Measurements from ENCODE around the gene GBP5. TPM values are rescaled to one million over a fixed set of nuclear protein-coding genes. Genes with fewer than 3 reads are reported as not detected.
A peak's percentile ranks its signal among the peaks of the same experiment; 100 is the strongest.

Gene GBP5
- total and polyA plus RNA-seq, 4 donors: 0.78 to 3.8 (median 1.7) TPM

GRCh38 chr1:89269277-89269676, 3.4 kb downstream of the GBP5 start:
- no peaks in the 10 kb centered on the region for H3K36me3 ChIP-seq (ENCODE audit: control insufficient read depth in 4 of 4, insufficient read depth in 3 of 4, low read depth in 1 of 4, low read length in 3 of 4)
- H3K27me3 ChIP-seq (ENCODE audit: control insufficient read depth in 4 of 4, insufficient read depth in 4 of 4, low read length in 3 of 4): no peaks in the 10 kb centered on the region
- no peak overlapping the region for H3K27ac ChIP-seq (ENCODE audit: low read depth in 1 of 2, low read length in 2 of 2)
- no peak for DNase-seq (ENCODE audit: low spot score)
- no peaks in the 10 kb centered on the region for H3K4me1 ChIP-seq (ENCODE audit: control insufficient read depth in 4 of 4, insufficient read depth in 4 of 4, low read length in 3 of 4)
- TF ChIP-seq RXRA (IDR thresholded peaks at IDR 0.05): no peak
- no peak for TF ChIP-seq NR2F2 (IDR thresholded peaks at IDR 0.05)
- TF ChIP-seq, protein P1, sequence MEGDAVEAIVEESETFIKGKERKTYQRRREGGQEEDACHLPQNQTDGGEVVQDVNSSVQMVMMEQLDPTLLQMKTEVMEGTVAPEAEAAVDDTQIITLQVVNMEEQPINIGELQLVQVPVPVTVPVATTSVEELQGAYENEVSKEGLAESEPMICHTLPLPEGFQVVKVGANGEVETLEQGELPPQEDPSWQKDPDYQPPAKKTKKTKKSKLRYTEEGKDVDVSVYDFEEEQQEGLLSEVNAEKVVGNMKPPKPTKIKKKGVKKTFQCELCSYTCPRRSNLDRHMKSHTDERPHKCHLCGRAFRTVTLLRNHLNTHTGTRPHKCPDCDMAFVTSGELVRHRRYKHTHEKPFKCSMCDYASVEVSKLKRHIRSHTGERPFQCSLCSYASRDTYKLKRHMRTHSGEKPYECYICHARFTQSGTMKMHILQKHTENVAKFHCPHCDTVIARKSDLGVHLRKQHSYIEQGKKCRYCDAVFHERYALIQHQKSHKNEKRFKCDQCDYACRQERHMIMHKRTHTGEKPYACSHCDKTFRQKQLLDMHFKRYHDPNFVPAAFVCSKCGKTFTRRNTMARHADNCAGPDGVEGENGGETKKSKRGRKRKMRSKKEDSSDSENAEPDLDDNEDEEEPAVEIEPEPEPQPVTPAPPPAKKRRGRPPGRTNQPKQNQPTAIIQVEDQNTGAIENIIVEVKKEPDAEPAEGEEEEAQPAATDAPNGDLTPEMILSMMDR (IDR thresholded peaks at IDR 0.05; ENCODE audit: low read depth, low read length, missing input control): no peak
- TF ChIP-seq TAF1 (conservative IDR thresholded peaks at IDR 0.05): no peak
- no peak for TF ChIP-seq EGR1 (IDR thresholded peaks at IDR 0.05; ENCODE audit: low read depth in 2 of 2)
- TF ChIP-seq FOXA2 (IDR thresholded peaks at IDR 0.05): no peak
- no peak for TF ChIP-seq RAD21 (IDR thresholded peaks at IDR 0.05)
- no peak overlapping the region for H3K4me3 ChIP-seq (ENCODE audit: low read depth in 1 of 3, low read length in 3 of 3)
- H3K9me3 ChIP-seq (ENCODE audit: control insufficient read depth in 4 of 4, low read length in 3 of 4): no peaks in the 10 kb centered on the region
- H3K9ac ChIP-seq (ENCODE audit: low read depth in 1 of 2, low read length in 2 of 2): no peak overlapping the region
- 86% methylated on average over 5 of the region's 5 CpGs for WGBS

DNA sequence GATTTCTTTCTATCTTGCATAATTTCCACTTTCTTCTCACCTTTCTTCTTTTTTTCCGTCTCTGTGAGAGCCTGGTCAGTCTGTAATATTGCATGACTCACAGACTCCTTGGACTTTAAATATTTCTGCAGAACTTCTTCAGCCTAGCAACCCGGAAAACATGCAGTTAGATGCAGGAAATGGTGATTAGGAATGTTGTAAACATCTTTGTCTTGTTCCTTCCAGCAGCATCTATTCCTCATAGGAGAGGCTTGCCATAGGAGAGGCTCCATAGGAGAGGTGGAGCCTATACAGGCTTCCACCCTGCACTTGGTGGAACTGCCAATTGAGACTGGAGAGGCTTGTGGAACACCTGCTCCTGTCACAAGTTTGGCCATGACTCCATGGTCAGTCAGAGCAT, 10.0 kb downstream of the GBP5 start:
- Histone ChIP-seq H3K9ac (ENCODE audit: low read depth in 1 of 2, low read length in 2 of 2) (no peak overlapping the region), H3K4me3 (ENCODE audit: low read depth in 1 of 3, low read length in 3 of 3) (no peak overlapping the region), H3K36me3 (ENCODE audit: control insufficient read depth in 4 of 4, insufficient read depth in 3 of 4, low read depth in 1 of 4, low read length in 3 of 4) (no peaks in the 10 kb centered on the region), H3K27me3 (ENCODE audit: control insufficient read depth in 4 of 4, insufficient read depth in 4 of 4, low read length in 3 of 4) (no peaks in the 10 kb centered on the region), H3K9me3 (ENCODE audit: control insufficient read depth in 4 of 4, low read length in 3 of 4) (no peaks in the 10 kb centered on the region), H3K4me1 (ENCODE audit: control insufficient read depth in 4 of 4, insufficient read depth in 4 of 4, low read length in 3 of 4) (no peaks in the 10 kb centered on the region), H3K27ac (ENCODE audit: low read depth in 1 of 2, low read length in 2 of 2) (no peak overlapping the region)
- 61% methylated on average over 2 of the region's 2 CpGs for WGBS
- TF ChIP-seq MAX (IDR thresholded peaks at IDR 0.05): no peak
- TF ChIP-seq YY1 (IDR thresholded peaks at IDR 0.05): no peak
- TF ChIP-seq, protein P1 (IDR thresholded peaks at IDR 0.05; ENCODE audit: low read depth, low read length, missing input control): no peak
- TF ChIP-seq FOXA2 (IDR thresholded peaks at IDR 0.05): no peak
- TF ChIP-seq EGR1 (IDR thresholded peaks at IDR 0.05; ENCODE audit: low read depth in 2 of 2): no peak
- no peak for TF ChIP-seq RXRA (IDR thresholded peaks at IDR 0.05)
- TF ChIP-seq GABPA (IDR thresholded peaks at IDR 0.05 in 1 of 2, conservative IDR thresholded peaks at IDR 0.05 in 1 of 2): no peak
- TF ChIP-seq JUND (IDR thresholded peaks at IDR 0.05): no peak
- no peak for TF ChIP-seq NR2F2 (IDR thresholded peaks at IDR 0.05)
- TF ChIP-seq ATF3 (IDR thresholded peaks at IDR 0.05): no peak
- DNase-seq (ENCODE audit: low spot score): no peak

DNA sequence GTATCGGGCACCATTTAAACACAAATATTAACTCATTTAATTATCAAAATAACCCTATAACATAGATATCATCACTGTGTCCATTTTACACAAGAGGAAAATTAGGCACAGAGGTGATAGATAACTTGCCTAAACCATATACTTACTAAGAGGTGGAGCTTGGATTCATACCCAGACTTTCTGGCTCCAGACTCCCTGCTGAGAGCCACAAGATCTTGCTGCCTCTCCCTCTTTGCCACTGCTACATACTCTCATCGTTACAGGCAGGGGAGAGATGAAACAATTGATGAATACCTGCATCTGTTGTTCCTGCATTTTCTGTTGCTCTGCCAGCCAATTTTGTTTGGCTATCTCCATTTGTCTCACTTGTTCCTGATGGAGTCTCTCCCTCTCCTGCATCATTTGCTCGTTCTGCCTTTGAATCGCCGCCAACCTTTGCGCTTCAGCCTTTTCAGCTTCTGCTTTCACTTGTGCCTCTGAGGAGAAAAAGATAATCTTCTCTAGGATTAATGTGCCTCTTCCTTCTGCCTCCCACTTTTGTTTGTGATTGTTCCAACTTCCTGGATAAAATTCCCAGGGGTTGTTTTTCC, 10.6 kb downstream of the GBP5 start:
- Histone ChIP-seq H3K4me3 (ENCODE audit: low read depth in 1 of 3, low read length in 3 of 3) (no peak overlapping the region), H3K36me3 (ENCODE audit: control insufficient read depth in 4 of 4, insufficient read depth in 3 of 4, low read depth in 1 of 4, low read length in 3 of 4) (no peaks in the 10 kb centered on the region), H3K27me3 (ENCODE audit: control insufficient read depth in 4 of 4, insufficient read depth in 4 of 4, low read length in 3 of 4) (no peaks in the 10 kb centered on the region), H3K9me3 (ENCODE audit: control insufficient read depth in 4 of 4, low read length in 3 of 4) (no peaks in the 10 kb centered on the region), H3K4me1 (ENCODE audit: control insufficient read depth in 4 of 4, insufficient read depth in 4 of 4, low read length in 3 of 4) (no peaks in the 10 kb centered on the region), H3K9ac (ENCODE audit: low read depth in 1 of 2, low read length in 2 of 2) (no peak overlapping the region), H3K27ac (ENCODE audit: low read depth in 1 of 2, low read length in 2 of 2) (peak overlapping the region; percentile 17 to 29)
- TF ChIP-seq SP1 (IDR thresholded peaks at IDR 0.05): no peak
- no peak for TF ChIP-seq RAD21 (IDR thresholded peaks at IDR 0.05)
- TF ChIP-seq ATF3 (IDR thresholded peaks at IDR 0.05): no peak
- no peak for TF ChIP-seq TAF1 (conservative IDR thresholded peaks at IDR 0.05)
- no peak for TF ChIP-seq YY1 (IDR thresholded peaks at IDR 0.05)
- TF ChIP-seq HNF4A (conservative IDR thresholded peaks at IDR 0.05): no peak
- TF ChIP-seq MAX (IDR thresholded peaks at IDR 0.05): no peak
- TF ChIP-seq JUND (IDR thresholded peaks at IDR 0.05): no peak
- TF ChIP-seq RXRA (IDR thresholded peaks at IDR 0.05): no peak
- TF ChIP-seq, protein P1 (IDR thresholded peaks at IDR 0.05; ENCODE audit: low read depth, low read length, missing input control): no peak
- TF ChIP-seq EGR1 (IDR thresholded peaks at IDR 0.05; ENCODE audit: low read depth in 2 of 2): no peak
- no peak for TF ChIP-seq NR2F2 (IDR thresholded peaks at IDR 0.05)
- 70% methylated on average over 6 of the region's 6 CpGs for WGBS
- no peak for DNase-seq (ENCODE audit: low spot score)
